ENCODE data around the gene MAST2. TPM values are rescaled to one million over a fixed set of nuclear protein-coding genes. Genes with fewer than 3 reads are reported as not detected.
A peak's percentile ranks its signal among the peaks of the same experiment; 100 is the strongest.

Gene MAST2
- total and polyA plus RNA-seq, 9 of the 15 experiments (the other 6 are each of a cell fraction or from before 2014, with no cell fraction given), result 0.73 to 32.0 (median 17.8) TPM

DNA sequence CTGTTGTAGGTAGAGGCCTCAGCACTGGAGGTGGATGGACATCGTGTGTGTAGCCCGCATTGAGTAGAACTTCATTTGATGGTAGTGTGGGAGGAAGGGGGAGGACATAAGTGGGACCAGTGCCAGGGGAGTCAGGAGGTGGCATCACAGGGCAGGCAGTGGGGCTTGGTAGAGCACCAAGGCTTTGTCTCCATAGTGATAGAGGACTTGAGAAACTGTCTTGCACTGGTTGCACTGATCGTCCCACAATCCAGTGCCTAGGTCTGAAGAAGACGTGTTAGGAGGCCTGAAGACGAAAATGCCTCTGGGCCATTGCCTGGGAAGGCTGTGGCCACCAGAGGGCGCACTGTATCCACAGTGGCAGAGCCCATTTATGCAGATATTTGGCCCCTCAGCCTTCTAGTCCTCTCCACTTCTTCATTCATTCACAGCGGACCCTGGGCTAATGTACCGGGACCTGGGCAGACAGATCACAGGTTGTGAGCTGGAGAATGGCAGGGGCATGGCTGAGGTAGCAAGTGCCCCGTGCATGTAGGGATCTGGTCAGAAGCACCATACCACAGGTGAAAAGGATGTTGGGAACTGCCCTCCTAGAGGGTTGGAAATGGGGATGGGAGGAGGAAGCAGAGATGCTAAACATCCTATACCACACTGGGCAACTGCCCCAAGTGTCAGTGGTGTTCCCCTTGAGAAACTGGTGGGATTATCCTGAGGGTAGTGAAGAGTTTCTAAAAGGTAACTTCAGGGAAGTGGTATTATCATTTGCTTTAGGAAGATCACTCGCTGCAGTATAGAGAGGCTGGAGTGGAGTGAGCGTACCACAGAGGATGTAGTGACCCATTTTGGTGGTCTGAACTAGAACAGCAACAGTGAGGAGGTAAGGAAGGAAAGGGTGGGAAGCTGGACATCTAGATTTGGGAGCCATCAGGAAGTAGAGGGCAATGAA is 233.8 kb downstream of the MAST2 start (continued):
- TF ChIP-seq THRAP3 (IDR thresholded peaks at IDR 0.05; ENCODE audit: borderline replicate concordance) (peak; percentile 78; the same call in 1 of the 2 replicates), TSC22D4 (tag; IDR thresholded peaks at IDR 0.05) (no peak), OTX1 (CRISPR knock-in tag; IDR thresholded peaks at IDR 0.05) (no peak), XRCC4 (IDR thresholded peaks at IDR 0.05; ENCODE audit: extremely low read depth, insufficient read depth, insufficient read length) (no peak)
- TF ChIP-seq, protein P1, sequence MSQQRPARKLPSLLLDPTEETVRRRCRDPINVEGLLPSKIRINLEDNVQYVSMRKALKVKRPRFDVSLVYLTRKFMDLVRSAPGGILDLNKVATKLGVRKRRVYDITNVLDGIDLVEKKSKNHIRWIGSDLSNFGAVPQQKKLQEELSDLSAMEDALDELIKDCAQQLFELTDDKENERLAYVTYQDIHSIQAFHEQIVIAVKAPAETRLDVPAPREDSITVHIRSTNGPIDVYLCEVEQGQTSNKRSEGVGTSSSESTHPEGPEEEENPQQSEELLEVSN (IDR thresholded peaks at IDR 0.05; ENCODE audit: borderline replicate concordance in 1 of 2, extremely low read depth in 1 of 2, insufficient read depth in 1 of 2, insufficient read length in 1 of 2, low read depth in 1 of 2, low read length in 1 of 2, poor library complexity in 1 of 2, severe bottlenecking in 1 of 2), result no peak
- TF ChIP-seq, protein P2, sequence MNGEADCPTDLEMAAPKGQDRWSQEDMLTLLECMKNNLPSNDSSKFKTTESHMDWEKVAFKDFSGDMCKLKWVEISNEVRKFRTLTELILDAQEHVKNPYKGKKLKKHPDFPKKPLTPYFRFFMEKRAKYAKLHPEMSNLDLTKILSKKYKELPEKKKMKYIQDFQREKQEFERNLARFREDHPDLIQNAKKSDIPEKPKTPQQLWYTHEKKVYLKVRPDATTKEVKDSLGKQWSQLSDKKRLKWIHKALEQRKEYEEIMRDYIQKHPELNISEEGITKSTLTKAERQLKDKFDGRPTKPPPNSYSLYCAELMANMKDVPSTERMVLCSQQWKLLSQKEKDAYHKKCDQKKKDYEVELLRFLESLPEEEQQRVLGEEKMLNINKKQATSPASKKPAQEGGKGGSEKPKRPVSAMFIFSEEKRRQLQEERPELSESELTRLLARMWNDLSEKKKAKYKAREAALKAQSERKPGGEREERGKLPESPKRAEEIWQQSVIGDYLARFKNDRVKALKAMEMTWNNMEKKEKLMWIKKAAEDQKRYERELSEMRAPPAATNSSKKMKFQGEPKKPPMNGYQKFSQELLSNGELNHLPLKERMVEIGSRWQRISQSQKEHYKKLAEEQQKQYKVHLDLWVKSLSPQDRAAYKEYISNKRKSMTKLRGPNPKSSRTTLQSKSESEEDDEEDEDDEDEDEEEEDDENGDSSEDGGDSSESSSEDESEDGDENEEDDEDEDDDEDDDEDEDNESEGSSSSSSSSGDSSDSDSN (IDR thresholded peaks at IDR 0.05; ENCODE audit: borderline replicate concordance in 1 of 2, low read depth in 2 of 2, low read length in 2 of 2), result no peak
- TF ChIP-seq, protein P3, sequence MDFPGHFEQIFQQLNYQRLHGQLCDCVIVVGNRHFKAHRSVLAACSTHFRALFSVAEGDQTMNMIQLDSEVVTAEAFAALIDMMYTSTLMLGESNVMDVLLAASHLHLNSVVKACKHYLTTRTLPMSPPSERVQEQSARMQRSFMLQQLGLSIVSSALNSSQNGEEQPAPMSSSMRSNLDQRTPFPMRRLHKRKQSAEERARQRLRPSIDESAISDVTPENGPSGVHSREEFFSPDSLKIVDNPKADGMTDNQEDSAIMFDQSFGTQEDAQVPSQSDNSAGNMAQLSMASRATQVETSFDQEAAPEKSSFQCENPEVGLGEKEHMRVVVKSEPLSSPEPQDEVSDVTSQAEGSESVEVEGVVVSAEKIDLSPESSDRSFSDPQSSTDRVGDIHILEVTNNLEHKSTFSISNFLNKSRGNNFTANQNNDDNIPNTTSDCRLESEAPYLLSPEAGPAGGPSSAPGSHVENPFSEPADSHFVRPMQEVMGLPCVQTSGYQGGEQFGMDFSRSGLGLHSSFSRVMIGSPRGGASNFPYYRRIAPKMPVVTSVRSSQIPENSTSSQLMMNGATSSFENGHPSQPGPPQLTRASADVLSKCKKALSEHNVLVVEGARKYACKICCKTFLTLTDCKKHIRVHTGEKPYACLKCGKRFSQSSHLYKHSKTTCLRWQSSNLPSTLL (IDR thresholded peaks at IDR 0.05), result no peak
